ENCODE results near the gene ZNF888.
"Not testable (repeated sequence)": the region's sequence is repeated elsewhere in the genome, so short reads cannot be mapped to it uniquely, and the experiment has no call there.

- TF ChIP-seq CTCF, POLR2A (IDR thresholded peaks at IDR 0.05): not testable (repeated sequence)
Measured at GRCh38 chr19:52898596-52898995, 24.6 kb downstream of the ZNF888 start.
